HT-29 (cell line): Measurements from ENCODE around the gene GALK1. TPM values are rescaled to one million over a fixed set of nuclear protein-coding genes. Genes with fewer than 3 reads are reported as not detected.
A peak's percentile ranks its signal among the peaks of the same experiment; 100 is the strongest.

Source experiments
- DNase-seq: peaks from one replicate; pipeline ENCODE4 v3.0.0-alpha.2; 2015; ENCODE audit warnings: low spot score
- total RNA-seq: library from RNA; depleted of rRNA; stranded (reverse); fragments of >200 nt; shearing (Covaris generic); gene quantifications from 2 replicates; pipeline ENCODE4 v1.2.3, GENCODE V29; 2014

The GALK1 gene
- total RNA-seq, 1 experiment from 2014 or later, result 41.8 TPM

GRCh38 chr17:75750661-75751423 lies 14.2 kb downstream of the GALK1 start:
- DNase-seq, result no peak

GRCh38 chr17:75749545-75750389 lies 15.2 kb downstream of the GALK1 start:
- DNase-seq, result peak; percentile 71

- DNase-seq, result no peak
These were observed 16.3 kb downstream of the GALK1 start for GRCh38 chr17:75748706-75749105.

GRCh38 chr17:75743625-75744206 lies 21.3 kb downstream of the GALK1 start:
- DNase-seq, result no peak

GRCh38 chr17:75742337-75742736 lies 22.7 kb downstream of the GALK1 start:
- DNase-seq, result no peak

- DNase-seq, result no peak
These were observed 24.3 kb downstream of the GALK1 start for GRCh38 chr17:75740631-75741077.

GRCh38 chr17:75740215-75740614 lies 24.8 kb downstream of the GALK1 start:
- DNase-seq, result no peak

- DNase-seq, result no peak
These were observed 25.2 kb downstream of the GALK1 start for GRCh38 chr17:75739801-75740200.

- no peak for DNase-seq
These were observed 25.8 kb downstream of the GALK1 start for GRCh38 chr17:75739174-75739573.

GRCh38 chr17:75738218-75738802 lies 26.7 kb downstream of the GALK1 start:
- DNase-seq, result no peak

GRCh38 chr17:75737133-75737962 lies 27.6 kb downstream of the GALK1 start:
- DNase-seq, result no peak

GRCh38 chr17:75736173-75736835 lies 28.7 kb downstream of the GALK1 start:
- DNase-seq, result no peak

- no peak for DNase-seq
These were observed 30.2 kb downstream of the GALK1 start for GRCh38 chr17:75734674-75735294.

- DNase-seq, result no peak
These were observed 31.5 kb downstream of the GALK1 start for GRCh38 chr17:75733471-75733870.

GRCh38 chr17:75731716-75732498 lies 33.1 kb downstream of the GALK1 start:
- DNase-seq, result no peak

GRCh38 chr17:75731086-75731715 lies 33.8 kb downstream of the GALK1 start:
- no peak for DNase-seq

GRCh38 chr17:75730065-75730464 lies 34.9 kb downstream of the GALK1 start:
- DNase-seq, result no peak

- DNase-seq, result no peak
These were observed 35.6 kb downstream of the GALK1 start for GRCh38 chr17:75729351-75729750.

GRCh38 chr17:75727391-75727790 lies 37.6 kb downstream of the GALK1 start:
- no peak for DNase-seq
